Measurements from ENCODE around the gene CHST4.

CHST4 gene

GRCh38 chr16:71565812-71566700, 39.8 kb downstream of the CHST4 start:
- TF ChIP-seq CTCF (IDR thresholded peaks at IDR 0.05): no peak

- no peak for TF ChIP-seq CTCF (IDR thresholded peaks at IDR 0.05)
Observed at GRCh38 chr16:71567931-71568330, 41.7 kb downstream of the CHST4 start.

GRCh38 chr16:71568551-71568950, 42.3 kb downstream of the CHST4 start:
- TF ChIP-seq CTCF (IDR thresholded peaks at IDR 0.05): no peak

DNA sequence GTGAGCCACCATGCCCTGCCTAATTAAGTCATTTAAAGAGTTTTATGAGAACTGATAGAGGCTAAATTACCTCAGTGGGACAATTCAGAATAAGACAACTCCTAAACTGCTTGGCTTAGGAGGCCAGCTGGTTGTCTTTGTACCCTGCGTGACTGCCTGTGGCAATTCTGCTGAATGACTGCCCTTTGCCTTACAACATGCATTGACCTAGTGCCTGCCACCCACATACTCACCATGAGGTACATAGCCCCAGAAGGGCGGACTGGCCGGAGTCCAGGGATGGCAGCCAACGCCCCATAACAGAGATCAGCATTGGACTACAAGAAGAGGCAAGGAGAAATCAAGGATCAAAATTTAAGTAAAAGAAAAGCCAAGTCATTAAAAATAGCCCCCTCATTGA, 43.4 kb downstream of the CHST4 start:
- TF ChIP-seq CTCF (IDR thresholded peaks at IDR 0.05): no peak

DNA sequence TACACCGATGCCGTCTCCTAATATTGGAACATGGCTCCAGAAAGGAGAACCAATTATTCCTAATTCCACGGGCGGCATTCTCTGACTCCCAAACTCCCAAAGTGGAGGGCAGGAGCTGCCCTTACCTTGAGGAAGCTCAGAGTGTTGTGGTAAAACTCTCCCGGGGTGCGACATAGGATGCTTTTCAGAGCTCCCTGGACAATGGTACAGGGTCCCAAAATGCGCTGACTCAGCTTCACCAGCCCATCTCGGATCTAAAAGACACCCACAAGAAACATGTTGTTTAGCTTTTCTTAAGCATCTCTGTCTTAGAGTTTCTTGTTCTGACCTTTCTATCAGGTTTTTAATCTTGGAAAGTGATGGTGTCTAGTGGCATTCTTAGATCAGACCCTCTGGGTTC, 43.9 kb downstream of the CHST4 start:
- no peak for TF ChIP-seq CTCF (IDR thresholded peaks at IDR 0.05)

DNA sequence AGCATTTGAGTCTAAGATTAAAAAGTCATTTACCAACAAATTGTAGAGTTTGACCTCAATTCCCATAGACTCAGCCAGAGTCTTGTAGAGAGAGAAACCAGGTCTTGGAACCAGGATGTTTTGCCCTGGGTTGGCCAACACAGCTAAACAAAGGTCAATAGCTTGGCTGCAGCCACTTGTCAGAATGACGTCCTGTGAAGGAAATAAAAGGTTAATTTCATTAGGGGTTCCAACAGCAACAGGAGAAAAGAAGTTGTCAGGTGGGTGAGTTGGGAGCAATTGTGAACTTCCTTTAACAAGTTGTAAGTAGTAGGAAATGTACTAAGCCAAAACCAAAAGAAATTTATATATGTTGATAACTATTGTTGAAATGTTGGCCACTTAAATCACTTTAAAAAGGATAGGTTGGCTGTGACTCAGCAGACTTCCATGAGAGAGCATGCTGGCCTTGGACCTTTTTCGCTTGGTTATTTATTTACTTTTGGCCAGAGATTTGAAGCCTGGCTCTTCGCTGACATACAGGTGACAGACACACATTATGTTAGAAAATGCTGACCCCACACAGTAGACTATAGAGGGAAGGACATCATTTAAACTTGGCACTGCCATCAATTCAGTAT, 46.4 kb downstream of the CHST4 start:
- TF ChIP-seq CTCF (IDR thresholded peaks at IDR 0.05): no peak

DNA sequence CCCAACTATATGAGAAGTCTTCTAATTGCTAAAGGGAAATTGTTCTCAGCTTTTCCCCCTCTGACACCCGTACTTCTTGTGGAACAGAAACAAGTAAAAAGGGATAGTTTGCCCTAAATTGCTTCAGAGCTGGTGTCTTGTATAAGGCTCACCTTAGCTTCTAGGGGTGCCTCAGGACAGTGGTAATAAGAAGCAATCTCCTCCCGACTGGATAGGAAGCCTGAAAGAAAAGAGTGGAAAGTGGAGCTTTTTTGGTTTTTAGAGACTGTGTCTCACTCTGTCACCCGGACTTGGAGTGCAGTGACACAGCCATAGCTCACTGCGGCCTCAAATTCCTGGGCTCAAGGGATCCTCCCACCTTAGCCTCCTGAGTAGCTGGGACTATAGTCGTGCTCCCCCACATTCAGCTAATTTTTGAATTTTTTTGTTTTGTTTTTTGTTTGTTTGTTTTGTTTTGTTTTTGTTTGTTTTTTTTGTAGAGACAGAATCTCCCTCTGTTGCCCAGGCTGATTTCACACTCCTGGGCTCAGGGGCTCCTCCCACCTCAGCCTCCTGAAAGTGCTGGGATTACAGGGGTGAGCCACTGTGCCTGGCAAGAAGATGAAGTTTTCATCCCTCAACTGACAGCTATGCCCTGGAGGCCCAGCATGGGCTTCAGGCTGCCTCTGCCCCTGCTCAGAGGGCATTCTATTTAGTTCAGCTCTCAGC, 47.3 kb downstream of the CHST4 start:
- TF ChIP-seq CTCF (IDR thresholded peaks at IDR 0.05): no peak
